HepG2 (cell line): ENCODE measurements around the gene PHF10. TPM values are rescaled to one million over a fixed set of nuclear protein-coding genes. Genes with fewer than 3 reads are reported as not detected.

Experiments used
- ATAC-seq: fragments of 200-7000 bp; cut with Tn5 transposase; 3 replicates; pipeline ENCODE4 v1.9.1; 2020; ENCODE audit warnings: mild to moderate bottlenecking, moderate library complexity
- BruUV-seq: library from RNA; stranded (reverse); fragments of 400-500 nt; replicated peaks from 2 replicates; lab custom pipeline; 2021; lab: Mats Ljungman, UMichigan
- CTCF ChIA-PET: fragments of 300-600 bp; formaldehyde crosslinking; extraction: SDS; loops from one replicate; lab custom pipeline; 2021; ENCODE audit warnings: low total read pairs, inconsistent platforms, low intra/inter-chr PET ratio; lab: Yijun Ruan, JAX
- POLR2A ChIA-PET: fragments of 350-600 bp; sonication (Branson Sonifier 250); formaldehyde crosslinking; loops from one replicate; lab custom pipeline; 2020; ENCODE audit warnings: antibody characterized with exemption, inconsistent platforms; lab: Yijun Ruan, JAX
- DNase-seq: peaks from one replicate; pipeline ENCODE4 v3.0.0-alpha.2; 2015; ENCODE audit warnings: low spot score
- FAIRE-seq: peaks from 3 replicates; lab custom pipeline; 2011; peaks lifted over from hg19 to GRCh38; lab: Jason Lieb, UNC
- H2AFZ ChIP-seq: one replicate; pipeline ENCODE4 v1.6.1; 2011; ENCODE audit warnings: low read length, inconsistent platforms
- H3K27ac ChIP-seq: fragments of 300-600 bp; 3 replicates; pipeline ENCODE4 v1.8.0; 2011; ENCODE audit warnings: mixed run types, mild to moderate bottlenecking, mixed read lengths, low read length, inconsistent platforms; ENCODE audit not compliant: insufficient read depth; ENCODE audit errors: extremely low read length
- H3K27me3 ChIP-seq, 2 experiments: fragments of 200-600 bp in 1 of 2; 2 replicates in 1 of 2; 3 replicates in 1 of 2; pipeline versions ENCODE4 v1.6.0 to v1.8.0; 2011; ENCODE audit warnings: low read length in 2 of 2, mild to moderate bottlenecking in 2 of 2, moderate library complexity in 2 of 2, inconsistent platforms in 1 of 2; ENCODE audit not compliant: insufficient read depth in 2 of 2, control insufficient read depth in 1 of 2
- H3K36me3 ChIP-seq, 2 experiments: fragments of 200-600 bp in 1 of 2; replicated peaks in 1 of 2; 2 replicates in 1 of 2; 3 replicates in 1 of 2; pipeline versions ENCODE4 v1.5.1 to v1.8.0; 2011; ENCODE audit warnings: low read length in 2 of 2, inconsistent platforms in 1 of 2; ENCODE audit not compliant: insufficient read depth in 2 of 2, control insufficient read depth in 1 of 2
- H3K4me1 ChIP-seq: 2 replicates; pipeline ENCODE4 v1.5.1; 2012; ENCODE audit warnings: low read length, inconsistent platforms; ENCODE audit not compliant: insufficient read depth
- H3K4me2 ChIP-seq: 2 replicates; pipeline ENCODE4 v1.6.0; 2011; ENCODE audit warnings: low read depth, low read length, inconsistent platforms
- H3K4me3 ChIP-seq, 3 experiments: fragments of 200-600 bp in 1 of 3; sonication (generic), shearing (Covaris generic) in 1 of 3; replicated peaks in 1 of 3; 2 replicates each; pipeline ENCODE4 v1.5.1; 2011 to 2016; ENCODE audit warnings: low read length in 3 of 3, inconsistent platforms in 2 of 3, low read depth in 2 of 3, mild to moderate bottlenecking in 2 of 3, control low read depth in 1 of 3, mixed read lengths in 1 of 3; ENCODE audit not compliant: insufficient read depth in 1 of 3
- H3K79me2 ChIP-seq: one replicate; pipeline ENCODE4 v1.6.1; 2011; ENCODE audit warnings: low read length, inconsistent platforms; ENCODE audit not compliant: insufficient read depth
- H3K9ac ChIP-seq: 2 replicates; pipeline ENCODE4 v1.6.0; 2011; ENCODE audit warnings: mild to moderate bottlenecking, low read depth, low read length, inconsistent platforms; ENCODE audit not compliant: insufficient read depth
- H3K9me3 ChIP-seq: 2 replicates; pipeline ENCODE4 v1.5.1; 2012; ENCODE audit warnings: mild to moderate bottlenecking, low read length
- H4K20me1 ChIP-seq: 2 replicates; pipeline ENCODE4 v1.6.0; 2011; ENCODE audit warnings: inconsistent platforms, mild to moderate bottlenecking, low read length, moderate library complexity; ENCODE audit not compliant: insufficient read depth
- MYC ChIP-seq: sonication (generic); formaldehyde crosslinking; IDR thresholded peaks from 2 replicates; pipeline ENCODE4 v1.9.0; 2021; ENCODE audit warnings: missing genetic modification reagents, borderline replicate concordance
- RARG ChIP-seq: sonication (generic); formaldehyde crosslinking; IDR thresholded peaks from 2 replicates; pipeline ENCODE4 v1.4.0; 2020; ENCODE audit warnings: low read depth, mild to moderate bottlenecking, missing genetic modification reagents
- RORA ChIP-seq: sonication (generic); formaldehyde crosslinking; IDR thresholded peaks from 2 replicates; pipeline ENCODE4 v1.5.0; 2020; ENCODE audit warnings: mild to moderate bottlenecking, missing genetic modification reagents, moderate library complexity
- SCMH1 ChIP-seq: sonication (generic); formaldehyde crosslinking; IDR thresholded peaks from 2 replicates; pipeline ENCODE4 v1.9.0; 2021; ENCODE audit warnings: missing genetic modification reagents, mild to moderate bottlenecking, borderline replicate concordance
- SOX5 ChIP-seq: IDR thresholded peaks from 2 replicates; pipeline ENCODE4 v1.6.1; 2016; ENCODE audit warnings: borderline replicate concordance
- THAP11 ChIP-seq: IDR thresholded peaks from 2 replicates; pipeline ENCODE4 v1.6.1; 2016; ENCODE audit warnings: missing biosample characterization, missing genetic modification reagents
- ZNF33B ChIP-seq: sonication (generic); formaldehyde crosslinking; IDR thresholded peaks from 2 replicates; pipeline ENCODE4 v1.5.1; 2020; ENCODE audit warnings: mild to moderate bottlenecking, missing genetic modification reagents
- ZNF446 ChIP-seq: sonication (generic); formaldehyde crosslinking; IDR thresholded peaks from 2 replicates; pipeline ENCODE4 v1.5.0; 2020; ENCODE audit warnings: mild to moderate bottlenecking, missing genetic modification reagents
- ZNF563 ChIP-seq: sonication (generic); formaldehyde crosslinking; IDR thresholded peaks from 2 replicates; pipeline ENCODE4 v1.8.0; 2022; ENCODE audit warnings: mild to moderate bottlenecking, moderate library complexity, missing genetic modification reagents
- ZNF75D ChIP-seq: sonication (generic); formaldehyde crosslinking; IDR thresholded peaks from 2 replicates; pipeline ENCODE4 v1.8.1; 2023; ENCODE audit warnings: missing genetic modification reagents, mild to moderate bottlenecking, borderline replicate concordance
- ZNF773 ChIP-seq: sonication (generic); formaldehyde crosslinking; IDR thresholded peaks from 2 replicates; pipeline ENCODE4 v1.4.0; 2020; ENCODE audit warnings: missing genetic modification reagents, borderline replicate concordance
- ZNF788 ChIP-seq: sonication (generic); formaldehyde crosslinking; IDR thresholded peaks from 2 replicates; pipeline ENCODE4 v1.5.0; 2020; ENCODE audit warnings: mild to moderate bottlenecking, missing genetic modification reagents, borderline replicate concordance
- WGBS: methylation state at CpG from one replicate; pipeline ENCODE4 v1.1.6; 2017; ENCODE audit warnings: low lambda C conversion rate; 5-methylcytosine and 5-hydroxymethylcytosine counted together
- in situ Hi-C: cut with HindIII; loops from 2 replicates; pipeline ENCODE4 v1.10.0; 2017; ENCODE audit warnings: low pct_unique_long_range_greater_than_20kb; ENCODE audit not compliant: extremely low pct_ligation_motif_present
- intact Hi-C: fragments of 100-400 bp; cut with micrococcal nuclease; formaldehyde crosslinking; loops from one replicate; pipeline ENCODE4 v1.10.0; 2022; ENCODE audit not compliant: unreplicated experiment
- polyA plus RNA-seq, 8 experiments: library from polyadenylated mRNA; depleted of rRNA in 3 of 8; stranded (reverse) in 7 of 8; unstranded in 1 of 8; fragments of >200 nt; fragmentation: Illumina TruSeq in 4 of 8; extraction: Trizol in 4 of 8; gene quantifications; 2 replicates each; pipeline versions ENCODE4 v1.2.1 to v1.2.3, GENCODE V29; 2011 to 2016; ENCODE audit warnings: low read depth in 4 of 8, missing spikeins in 1 of 8, mixed read lengths in 1 of 8; ENCODE audit not compliant: insufficient read depth in 1 of 8
- total RNA-seq, 5 experiments: library from RNA; depleted of rRNA; stranded (reverse); fragments of >200 nt; fragmentation: Illumina TruSeq; extraction: Trizol; gene quantifications; 2 replicates each; pipeline ENCODE4 v1.2.3, GENCODE V29; 2016; ENCODE audit warnings: low read depth in 1 of 5
- TF ChIP-seq, protein P1 (sequence below), 2 experiments: sonication (generic) in 1 of 2; formaldehyde crosslinking in 1 of 2; IDR thresholded peaks; 2 replicates each; pipeline versions ENCODE4 v1.5.1 to v1.6.1; 2011 to 2020; ENCODE audit warnings: borderline replicate concordance in 1 of 2, low read depth in 1 of 2, low read length in 1 of 2, mild to moderate bottlenecking in 1 of 2, missing genetic modification reagents in 1 of 2, moderate library complexity in 1 of 2
- TF ChIP-seq, protein P2 (sequence below): fragments of 450-650 bp; IDR thresholded peaks from 2 replicates; pipeline ENCODE4 v1.6.1; 2016

The PHF10 gene
- total and polyA plus RNA-seq, 2 of the 13 experiments (the other 11 are each of a cell fraction or from before 2014, with no cell fraction given): 42.1 to 84.1 TPM

DNA sequence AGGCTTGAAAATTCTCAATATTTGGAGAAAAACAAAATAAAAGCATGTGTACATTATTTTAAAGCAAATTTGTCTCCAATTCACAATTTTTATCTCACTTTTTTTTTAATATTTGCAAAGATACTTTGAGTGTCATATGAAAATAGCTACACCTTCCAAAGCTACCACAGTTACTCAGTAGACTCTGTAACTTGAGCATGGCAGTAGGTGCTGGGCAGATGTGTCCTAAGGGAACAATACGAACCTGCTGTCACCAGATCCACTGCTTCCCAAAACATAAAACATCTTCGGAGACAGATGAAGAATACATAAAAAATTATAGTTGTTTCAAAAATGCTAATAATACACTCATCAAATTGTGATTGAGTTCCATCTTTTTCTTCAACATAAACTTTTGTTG is 33.0 kb downstream of the PHF10 start:
- Histone ChIP-seq H4K20me1 (no peaks in the 10 kb centered on the region; the same call in 1 of the 2 replicates), H3K36me3 (peaks cover 2 to 22% of the 10 kb centered on the region in 2 experiments; a peak in 4 of 5 replicates), H3K27me3 (no peaks in the 10 kb centered on the region), H3K4me3 (no peak overlapping the region), H3K4me1 (no peaks in the 10 kb centered on the region), H3K27ac (no peak overlapping the region), H3K9ac (no peak overlapping the region), H3K9me3 (peaks cover 6% of the 10 kb centered on the region), H2AFZ (no peak overlapping the region), H3K79me2 (peaks cover 15% of the 10 kb centered on the region), H3K4me2 (no peak overlapping the region)
- no peak for ATAC-seq
- TF ChIP-seq RORA (CRISPR knock-in tag): no peak
- ChIA-PET POLR2A (interaction anchor here (2.9 kb wide), 1 partner anchor 10 kb away, joined by 8 read pairs; the partner anchor contains the start of genes C6orf120 and WDR27), CTCF (no interaction called here)
- DNase-seq: no peak
- intact Hi-C loops: no loop called here
- no peak for FAIRE-seq
- 97% methylated on average over 2 of the region's 2 CpGs for WGBS
- no TSS peak for BruUV-seq
- in situ Hi-C loops: loop anchor here (25.0 kb wide), 1 partner anchor 729 kb away; no protein-coding TSS in a partner anchor

GRCh38 chr6:169689287-169689686 is 35.0 kb downstream of the PHF10 start:
- FAIRE-seq (no peak), DNase-seq (no peak), ATAC-seq (no peak)
- H3K9me3 ChIP-seq: peaks cover 14% of the 10 kb centered on the region
- no peak overlapping the region for H3K27ac ChIP-seq
- H3K36me3 ChIP-seq: peaks cover 2 to 32% of the 10 kb centered on the region in 2 experiments; a peak in 4 of 5 replicates
- H3K4me3 ChIP-seq: no peak overlapping the region
- WGBS: 95% methylated on average over 6 of the region's 6 CpGs
- ChIA-PET POLR2A (interaction anchor here (1.0 kb wide), 1 partner anchor 12 kb away, joined by 3 read pairs; the partner anchor contains the start of genes C6orf120 and WDR27), CTCF (no interaction called here)
- no peaks in the 10 kb centered on the region for H3K4me1 ChIP-seq
- peaks cover 12% of the 10 kb centered on the region for H3K79me2 ChIP-seq
- in situ Hi-C loops: loop anchor here (25.0 kb wide), 1 partner anchor 727 kb away; no protein-coding TSS in a partner anchor
- H2AFZ ChIP-seq: no peak overlapping the region
- no peak overlapping the region for H3K4me2 ChIP-seq
- no TSS peak for BruUV-seq
- intact Hi-C loops: no loop called here
- no peaks in the 10 kb centered on the region for H3K27me3 ChIP-seq
- no peak overlapping the region for H3K9ac ChIP-seq
- no peaks in the 10 kb centered on the region for H4K20me1 ChIP-seq
- no peak for TF ChIP-seq SCMH1 (CRISPR knock-in tag)
- no peak for TF ChIP-seq THAP11 (CRISPR knock-in tag)
- no peak for TF ChIP-seq ZNF446 (CRISPR knock-in tag)
- no peak for TF ChIP-seq RARG (CRISPR knock-in tag)
- TF ChIP-seq ZNF33B (CRISPR knock-in tag): no peak
- TF ChIP-seq, protein P1, sequence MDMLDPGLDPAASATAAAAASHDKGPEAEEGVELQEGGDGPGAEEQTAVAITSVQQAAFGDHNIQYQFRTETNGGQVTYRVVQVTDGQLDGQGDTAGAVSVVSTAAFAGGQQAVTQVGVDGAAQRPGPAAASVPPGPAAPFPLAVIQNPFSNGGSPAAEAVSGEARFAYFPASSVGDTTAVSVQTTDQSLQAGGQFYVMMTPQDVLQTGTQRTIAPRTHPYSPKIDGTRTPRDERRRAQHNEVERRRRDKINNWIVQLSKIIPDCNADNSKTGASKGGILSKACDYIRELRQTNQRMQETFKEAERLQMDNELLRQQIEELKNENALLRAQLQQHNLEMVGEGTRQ (IDR thresholded peaks at IDR 0.05; ENCODE audit: low read depth, low read length): no peak
- TF ChIP-seq, protein P1 (CRISPR knock-in tag; IDR thresholded peaks at IDR 0.05; ENCODE audit: borderline replicate concordance): no peak
- TF ChIP-seq MYC (CRISPR knock-in tag): no peak
- TF ChIP-seq SOX5: no peak
- no peak for TF ChIP-seq ZNF773 (CRISPR knock-in tag)
- TF ChIP-seq, protein P2, sequence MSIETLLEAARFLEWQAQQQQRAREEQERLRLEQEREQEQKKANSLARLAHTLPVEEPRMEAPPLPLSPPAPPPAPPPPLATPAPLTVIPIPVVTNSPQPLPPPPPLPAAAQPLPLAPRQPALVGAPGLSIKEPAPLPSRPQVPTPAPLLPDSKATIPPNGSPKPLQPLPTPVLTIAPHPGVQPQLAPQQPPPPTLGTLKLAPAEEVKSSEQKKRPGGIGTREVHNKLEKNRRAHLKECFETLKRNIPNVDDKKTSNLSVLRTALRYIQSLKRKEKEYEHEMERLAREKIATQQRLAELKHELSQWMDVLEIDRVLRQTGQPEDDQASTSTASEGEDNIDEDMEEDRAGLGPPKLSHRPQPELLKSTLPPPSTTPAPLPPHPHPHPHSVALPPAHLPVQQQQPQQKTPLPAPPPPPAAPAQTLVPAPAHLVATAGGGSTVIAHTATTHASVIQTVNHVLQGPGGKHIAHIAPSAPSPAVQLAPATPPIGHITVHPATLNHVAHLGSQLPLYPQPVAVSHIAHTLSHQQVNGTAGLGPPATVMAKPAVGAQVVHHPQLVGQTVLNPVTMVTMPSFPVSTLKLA: no peak
- no peak for TF ChIP-seq ZNF563 (CRISPR knock-in tag)
- no peak for TF ChIP-seq ZNF788
- no peak for TF ChIP-seq ZNF75D (CRISPR knock-in tag)
